Kidney (tissue), 14 donors: Measurements from ENCODE around the gene CENPB. TPM values are rescaled to one million over a fixed set of nuclear protein-coding genes. Genes with fewer than 3 reads are reported as not detected.

Source experiments
- DNase-seq, 5 donors: peaks; one replicate each; pipeline ENCODE4 v3.0.0-alpha.2; 2013 to 2020
- FAIRE-seq: peaks from 2 replicates; lab custom pipeline; 2012; peaks lifted over from hg19 to GRCh38; lab: Jason Lieb, UNC
- H3K27ac ChIP-seq, 2 donors: one replicate each; pipeline ENCODE4 v1.7.0; 2013; ENCODE audit warnings: low read depth in 2 of 2, low read length in 2 of 2, inconsistent platforms in 1 of 2
- H3K27me3 ChIP-seq: one replicate; pipeline ENCODE4 v1.7.1; 2013; ENCODE audit warnings: low read length, inconsistent platforms; ENCODE audit not compliant: control insufficient read depth, insufficient read depth
- H3K36me3 ChIP-seq, 3 donors: one replicate each; pipeline versions ENCODE4 v1.7.0 to v1.7.1; 2013; ENCODE audit warnings: low read length in 3 of 3, control low read depth in 1 of 3, inconsistent platforms in 1 of 3; ENCODE audit not compliant: insufficient read depth in 3 of 3, control insufficient read depth in 2 of 3
- H3K4me1 ChIP-seq, 3 donors: one replicate each; pipeline versions ENCODE4 v1.7.0 to v1.7.1; 2013; ENCODE audit warnings: low read length in 3 of 3, inconsistent platforms in 1 of 3, low read depth in 1 of 3; ENCODE audit not compliant: control insufficient read depth in 2 of 3, insufficient read depth in 2 of 3
- H3K4me3 ChIP-seq, 3 donors: one replicate each; pipeline versions ENCODE4 v1.7.0 to v1.8.1; 2013; ENCODE audit warnings: low read length in 3 of 3, control low read depth in 1 of 3, inconsistent platforms in 1 of 3
- H3K9ac ChIP-seq, 3 donors: one replicate each; pipeline versions ENCODE4 v1.7.0 to v1.7.1; 2013; ENCODE audit warnings: low read length in 3 of 3, control low read depth in 1 of 3, inconsistent platforms in 1 of 3
- H3K9me3 ChIP-seq, 3 donors: one replicate each; pipeline versions ENCODE4 v1.7.0 to v1.7.1; 2013; ENCODE audit warnings: low read length in 3 of 3, control low read depth in 1 of 3, inconsistent platforms in 1 of 3; ENCODE audit not compliant: control insufficient read depth in 2 of 3, insufficient read depth in 1 of 3
- intact Hi-C: fragments of 100-400 bp; cut with DNase I; formaldehyde crosslinking; loops from one replicate; pipeline ENCODE4 v1.11.1; 2022
- polyA plus RNA-seq: library from polyadenylated mRNA; stranded (reverse); fragments of 350-450 nt; fragmentation: Illumina TruSeq; extraction: RNeasy Lipid Tissue Mini Kit (QIAGEN cat#74804); gene quantifications from one replicate; pipeline ENCODE4 v1.2.3, GENCODE V29; 2014; ENCODE audit warnings: low read depth, low replicate concordance; ENCODE audit not compliant: insufficient read depth
- total RNA-seq: library from RNA; stranded (reverse); fragmentation: NEBNext Ultra II Directional; extraction: Animal tissue kit (Norgen Biotek cat#: 25700); gene quantifications from one replicate; pipeline ENCODE4 v1.2.1, GENCODE V29; 2021
- TF ChIP-seq, protein P1 (sequence below): IDR thresholded peaks from 3 replicates; pipeline ENCODE4 v1.5.1; 2012; ENCODE audit warnings: mild to moderate bottlenecking, moderate library complexity, borderline replicate concordance; ENCODE audit not compliant: insufficient read depth; ENCODE audit errors: extremely low read depth
- donor health status: control.
- donor health status: control.
- donor health status: control.
- donor health status: control.
- donor health status: control.
- donor health status: DM: yes; HTN: yes; CAD: no.
- donor health status: Normal renal cell carcinoma (clear cell type).

The CENPB gene
- total and polyA plus RNA-seq, 2 donors from 2014 or later: 56.2 to 99.8 TPM

DNA sequence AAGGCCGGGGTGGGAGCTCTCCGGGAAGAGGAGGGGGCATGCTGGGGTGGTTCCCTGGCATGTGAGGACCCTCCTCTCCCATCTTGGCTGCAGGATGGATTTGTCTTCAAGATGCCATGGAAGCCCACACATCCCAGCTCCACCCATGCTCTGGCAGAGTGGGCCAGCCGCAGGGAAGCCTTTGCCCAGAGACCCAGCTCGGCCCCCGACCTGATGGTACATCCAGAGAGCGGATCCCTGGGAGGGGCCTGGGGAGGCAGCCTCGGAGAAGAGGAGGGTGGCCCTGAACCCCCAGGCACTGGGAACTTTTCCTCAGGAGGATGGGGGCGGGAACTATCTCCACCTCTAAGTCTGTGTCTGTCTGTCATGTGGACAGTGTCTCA, 14.3 kb upstream of the CENPB start:
- peaks cover 0 to 16% (median 3%) of the 10 kb centered on the region in 3 donors for H3K4me1 ChIP-seq
- DNase-seq: peak in 2 of 5 donors; percentile 48 to 66

DNA sequence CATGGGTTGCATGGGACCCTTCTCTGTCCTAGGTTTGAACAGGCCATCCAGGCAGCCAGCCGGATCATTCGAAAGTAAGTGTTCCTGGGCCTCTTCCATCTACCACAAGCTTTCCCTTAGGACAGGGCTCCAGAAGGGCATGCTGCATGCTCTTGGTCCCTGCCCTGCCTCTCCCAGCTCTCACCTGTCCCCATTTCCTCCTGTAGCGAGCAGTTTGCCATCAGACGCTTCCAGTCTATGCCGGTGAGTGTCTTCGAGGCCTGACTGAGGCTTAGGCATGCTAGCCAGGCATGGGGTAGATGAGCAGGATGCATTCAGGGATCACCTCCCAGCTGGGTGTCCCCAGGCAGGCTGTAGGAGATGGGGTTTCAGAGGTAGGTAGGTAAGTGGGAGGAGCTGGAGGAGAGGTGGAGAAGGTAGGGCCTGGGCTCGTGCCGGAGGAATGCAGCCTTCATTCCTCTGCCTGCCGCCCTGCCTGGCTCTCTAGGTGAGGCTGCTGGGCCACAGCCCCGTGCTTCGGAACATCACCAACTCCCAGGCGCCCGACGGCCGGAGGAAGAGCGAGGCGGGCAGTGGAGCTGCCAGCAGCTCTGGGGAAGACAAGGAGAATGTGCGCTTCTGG, 13.8 kb upstream of the CENPB start:
- Histone ChIP-seq H3K9ac (no peak overlapping the region), H3K4me1 (peaks cover 0 to 16% (median 3%) of the 10 kb centered on the region in 3 donors), H3K4me3 (no peak overlapping the region), H3K27me3 (no peaks in the 10 kb centered on the region), H3K27ac (no peak overlapping the region), H3K9me3 (no peaks in the 10 kb centered on the region), H3K36me3 (peaks cover 0 to 8% (median 0%) of the 10 kb centered on the region in 3 donors)
- DNase-seq (peak in 1 of 5 donors; percentile 63), FAIRE-seq (no peak)
- intact Hi-C loops: no loop called here
- TF ChIP-seq, protein P1, sequence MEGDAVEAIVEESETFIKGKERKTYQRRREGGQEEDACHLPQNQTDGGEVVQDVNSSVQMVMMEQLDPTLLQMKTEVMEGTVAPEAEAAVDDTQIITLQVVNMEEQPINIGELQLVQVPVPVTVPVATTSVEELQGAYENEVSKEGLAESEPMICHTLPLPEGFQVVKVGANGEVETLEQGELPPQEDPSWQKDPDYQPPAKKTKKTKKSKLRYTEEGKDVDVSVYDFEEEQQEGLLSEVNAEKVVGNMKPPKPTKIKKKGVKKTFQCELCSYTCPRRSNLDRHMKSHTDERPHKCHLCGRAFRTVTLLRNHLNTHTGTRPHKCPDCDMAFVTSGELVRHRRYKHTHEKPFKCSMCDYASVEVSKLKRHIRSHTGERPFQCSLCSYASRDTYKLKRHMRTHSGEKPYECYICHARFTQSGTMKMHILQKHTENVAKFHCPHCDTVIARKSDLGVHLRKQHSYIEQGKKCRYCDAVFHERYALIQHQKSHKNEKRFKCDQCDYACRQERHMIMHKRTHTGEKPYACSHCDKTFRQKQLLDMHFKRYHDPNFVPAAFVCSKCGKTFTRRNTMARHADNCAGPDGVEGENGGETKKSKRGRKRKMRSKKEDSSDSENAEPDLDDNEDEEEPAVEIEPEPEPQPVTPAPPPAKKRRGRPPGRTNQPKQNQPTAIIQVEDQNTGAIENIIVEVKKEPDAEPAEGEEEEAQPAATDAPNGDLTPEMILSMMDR: no peak

More for the DNA sequence above, 14.3 kb upstream of the CENPB start:
- Histone ChIP-seq H3K36me3 (peaks cover 0 to 8% (median 0%) of the 10 kb centered on the region in 3 donors), H3K27ac (no peak overlapping the region), H3K9me3 (no peaks in the 10 kb centered on the region), H3K4me3 (no peak overlapping the region), H3K9ac (no peak overlapping the region), H3K27me3 (no peaks in the 10 kb centered on the region)
- no peak for FAIRE-seq
- TF ChIP-seq, protein P1: no peak
- intact Hi-C loops: no loop called here

DNA sequence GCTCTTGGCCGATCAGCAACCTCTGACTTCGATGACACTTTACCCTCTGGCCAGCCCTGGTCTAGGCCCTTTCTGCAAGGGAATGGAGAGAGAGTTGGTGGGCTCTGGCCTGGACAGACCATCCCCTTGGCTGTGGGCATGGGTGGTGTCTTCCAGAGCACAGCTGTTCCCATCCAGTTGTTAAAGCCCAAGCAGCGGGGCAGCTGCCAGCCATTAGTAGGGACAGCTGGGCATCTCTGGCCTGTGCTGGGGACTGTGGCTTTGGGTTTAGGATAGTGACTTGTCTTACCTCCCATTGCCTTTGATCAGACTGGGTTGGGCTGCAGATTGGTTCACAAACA, 12.3 kb upstream of the CENPB start:
- H3K9ac ChIP-seq: no peak overlapping the region

More for the DNA sequence above, 12.3 kb upstream of the CENPB start:
- H3K27ac ChIP-seq: no peak overlapping the region
- peak in 1 of 5 donors; percentile 29 for DNase-seq
- TF ChIP-seq, protein P1: no peak
- peaks cover 0 to 8% (median 0%) of the 10 kb centered on the region in 3 donors for H3K36me3 ChIP-seq
- peaks cover 0 to 16% (median 3%) of the 10 kb centered on the region in 3 donors for H3K4me1 ChIP-seq
- no peak overlapping the region for H3K4me3 ChIP-seq
- no peaks in the 10 kb centered on the region for H3K27me3 ChIP-seq
- FAIRE-seq: no peak
- no peaks in the 10 kb centered on the region for H3K9me3 ChIP-seq
- intact Hi-C loops: no loop called here
